ENCODE results near the gene DNAH3. TPM values are rescaled to one million over a fixed set of nuclear protein-coding genes. Genes with fewer than 3 reads are reported as not detected.
A peak's percentile ranks its signal among the peaks of the same experiment; 100 is the strongest.
"Not testable (repeated sequence)": the region's sequence is repeated elsewhere in the genome, so short reads cannot be mapped to it uniquely, and the experiment has no call there.

Gene DNAH3
- total and polyA plus RNA-seq, 2 of the 8 experiments (the other 6 are each of a cell fraction or from before 2014, with no cell fraction given) = 0.57 to 0.71 TPM

GRCh38 chr16:21115551-21115950 is 35.1 kb downstream of the DNAH3 start:
- DNase-seq (ENCODE audit: low read depth in 1 of 2, low spot score in 2 of 2); H2BK20ac ChIP-seq (ENCODE audit: low read length); H4K5ac ChIP-seq (ENCODE audit: insufficient read length, low read depth, low read length); POLR2A ChIA-PET (ENCODE audit: partially characterized antibody); H2BK5ac ChIP-seq (ENCODE audit: low read depth, low read length); H3K9me3 ChIP-seq (ENCODE audit: insufficient read depth in 2 of 2, low read depth in 1 of 2, low read length in 1 of 2); FAIRE-seq; H3K4me1 ChIP-seq (replicated peaks in 1 of 4; ENCODE audit: control insufficient read depth in 3 of 4, insufficient read depth in 4 of 4, low read length in 3 of 4); H4K20me1 ChIP-seq (replicated peaks in 1 of 2; ENCODE audit: control insufficient read depth in 1 of 2, insufficient read depth in 2 of 2, low read length in 2 of 2); CTCF ChIA-PET (ENCODE audit: partially characterized antibody); H3K27me3 ChIP-seq (replicated peaks in 1 of 4; ENCODE audit: control insufficient read depth in 3 of 4, extremely low read depth in 1 of 4, insufficient read depth in 3 of 4, low read length in 3 of 4); H3K23ac ChIP-seq (ENCODE audit: insufficient read length); H3K79me2 ChIP-seq (ENCODE audit: control insufficient read depth in 1 of 2, insufficient read depth in 2 of 2, low read length in 2 of 2); H2BK12ac ChIP-seq (ENCODE audit: low read depth, low read length); H3K14ac ChIP-seq (ENCODE audit: insufficient read length); H3K79me1 ChIP-seq (ENCODE audit: low read depth, low read length); H4K8ac ChIP-seq (ENCODE audit: extremely low read depth, insufficient read depth, low read length); H3K27ac ChIP-seq (ENCODE audit: low read depth, low read length); H2BK15ac ChIP-seq (ENCODE audit: low read length); H3K23me2 ChIP-seq (ENCODE audit: low read depth, low read length); H2AK5ac ChIP-seq (ENCODE audit: low read depth, low read length); H3K18ac ChIP-seq (ENCODE audit: extremely low read depth, low read length); H3K9ac ChIP-seq (replicated peaks in 1 of 4; ENCODE audit: extremely low read depth in 1 of 4, low read depth in 3 of 4, low read length in 3 of 4); H3K56ac ChIP-seq (replicated peaks; ENCODE audit: insufficient read length, low read depth, low read length); H3K36me3 ChIP-seq (ENCODE audit: control insufficient read depth in 2 of 4, insufficient read depth in 4 of 4, low read length in 3 of 4); H3K4ac ChIP-seq (replicated peaks; ENCODE audit: insufficient read length, low read depth, low read length): not testable (repeated sequence)
- 94% methylated on average over 4 of the region's 4 CpGs; no CpG with 5 or more reads in 1 of the 2 experiments for WGBS, 2 experiments (ENCODE audit: extremely low coverage in 1 of 2, insufficient coverage in 1 of 2, insufficient read length in 1 of 2, insufficient replicate concordance in 2 of 2, low coverage in 1 of 2, low lambda C conversion rate in 2 of 2, missing lambda C conversion rate in 1 of 2)
- peak overlapping the region; percentile 77; the same call in 1 of the 2 replicates for H2AFZ ChIP-seq (ENCODE audit: low read length)
- H3K4me2 ChIP-seq (ENCODE audit: insufficient read depth in 1 of 2, low read depth in 2 of 2, low read length in 2 of 2) = peak overlapping the region in 1 of 2 experiments; percentile 44; a peak in 1 of 4 replicates
- H4K91ac ChIP-seq (replicated peaks; ENCODE audit: insufficient read length, low read length) = peak overlapping the region; percentile 77
- H2BK120ac ChIP-seq (replicated peaks; ENCODE audit: low read depth, low read length) = peak overlapping the region; percentile 76
- 0 out of 8 replicates have a peak overlapping the region, but pooled peaks of 1 of the 4 experiments have one; percentile 24 for H3K4me3 ChIP-seq (ENCODE audit: extremely low read depth in 1 of 4, insufficient read depth in 2 of 4, low read depth in 3 of 4, low read length in 4 of 4)

Measured in H1 (cell line).